ENCODE data around the gene KAZN. TPM values are rescaled to one million over a fixed set of nuclear protein-coding genes. Genes with fewer than 3 reads are reported as not detected.

Gene KAZN
- total RNA-seq, 3 donors from 2014 or later: 12.2 to 16.4 (median 16.2) TPM

GRCh38 chr1:14843525-14843924 is 245.0 kb downstream of the KAZN start:
- Histone ChIP-seq H3K4me1 (no peaks in the 10 kb centered on the region), H3K27ac (no peak overlapping the region), H3K27me3 (no peaks in the 10 kb centered on the region), H3K9me3 (peaks cover 17 to 21% of the 10 kb centered on the region in 2 donors), H3K4me3 (no peak overlapping the region), H3K36me3 (no peaks in the 10 kb centered on the region)
- TF ChIP-seq POLR2AphosphoS5 (IDR thresholded peaks at IDR 0.05): no peak
- TF ChIP-seq POLR2A (IDR thresholded peaks at IDR 0.05): no peak
- no peak for TF ChIP-seq CTCF (IDR thresholded peaks at IDR 0.05)
- intact Hi-C loops (cut with DNase I; ENCODE audit: low total_unique reads): loop anchor here (5.0 kb wide), 1 partner anchor 571 kb away; no protein-coding TSS in a partner anchor
- DNase-seq (ENCODE audit: low spot score in 2 of 2): no peak

GRCh38 chr1:14844356-14844755 is 245.9 kb downstream of the KAZN start:
- no peak for TF ChIP-seq CTCF (IDR thresholded peaks at IDR 0.05)
- TF ChIP-seq POLR2AphosphoS5 (IDR thresholded peaks at IDR 0.05): no peak
- no peak for TF ChIP-seq POLR2A (IDR thresholded peaks at IDR 0.05)
- H3K27me3 ChIP-seq: no peaks in the 10 kb centered on the region
- no peaks in the 10 kb centered on the region for H3K4me1 ChIP-seq
- intact Hi-C loops (cut with DNase I; ENCODE audit: low total_unique reads): loop anchor here (5.0 kb wide), 1 partner anchor 572 kb away; no protein-coding TSS in a partner anchor
- H3K4me3 ChIP-seq: no peak overlapping the region
- H3K9me3 ChIP-seq: peaks cover 17 to 21% of the 10 kb centered on the region in 2 donors
- H3K36me3 ChIP-seq: no peaks in the 10 kb centered on the region
- no peak for DNase-seq (ENCODE audit: low spot score in 2 of 2)
- H3K27ac ChIP-seq: no peak overlapping the region

GRCh38 chr1:14844923-14845617 is 246.6 kb downstream of the KAZN start:
- no peaks in the 10 kb centered on the region for H3K27me3 ChIP-seq

GRCh38 chr1:14845851-14846250 is 247.4 kb downstream of the KAZN start:
- Histone ChIP-seq H3K4me1 (no peaks in the 10 kb centered on the region), H3K4me3 (no peak overlapping the region), H3K36me3 (no peaks in the 10 kb centered on the region), H3K27ac (no peak overlapping the region), H3K27me3 (no peaks in the 10 kb centered on the region), H3K9me3 (peaks cover 17 to 21% of the 10 kb centered on the region in 2 donors)
- intact Hi-C loops (cut with DNase I; ENCODE audit: low total_unique reads): no loop called here
- TF ChIP-seq POLR2A (IDR thresholded peaks at IDR 0.05) (no peak), POLR2AphosphoS5 (IDR thresholded peaks at IDR 0.05) (no peak), CTCF (IDR thresholded peaks at IDR 0.05) (no peak)
- no peak for DNase-seq (ENCODE audit: low spot score in 2 of 2)

More at GRCh38 chr1:14844923-14845617, 246.6 kb downstream of the KAZN start:
- Histone ChIP-seq H3K4me1 (no peaks in the 10 kb centered on the region), H3K36me3 (no peaks in the 10 kb centered on the region), H3K27ac (no peak overlapping the region), H3K4me3 (no peak overlapping the region), H3K9me3 (peaks cover 17 to 21% of the 10 kb centered on the region in 2 donors)
- intact Hi-C loops (cut with DNase I; ENCODE audit: low total_unique reads): loop anchor here (5.0 kb wide), 1 partner anchor 573 kb away; no protein-coding TSS in a partner anchor
- no peak for DNase-seq (ENCODE audit: low spot score in 2 of 2)
- TF ChIP-seq CTCF (IDR thresholded peaks at IDR 0.05) (no peak), POLR2AphosphoS5 (IDR thresholded peaks at IDR 0.05) (no peak), POLR2A (IDR thresholded peaks at IDR 0.05) (no peak)

- no peak overlapping the region for H3K4me3 ChIP-seq
- DNase-seq (ENCODE audit: low spot score in 2 of 2): no peak
- no peaks in the 10 kb centered on the region for H3K4me1 ChIP-seq
- no peaks in the 10 kb centered on the region for H3K27me3 ChIP-seq
- TF ChIP-seq POLR2AphosphoS5 (IDR thresholded peaks at IDR 0.05) (no peak), CTCF (IDR thresholded peaks at IDR 0.05) (no peak), POLR2A (IDR thresholded peaks at IDR 0.05) (no peak)
- no peak overlapping the region for H3K27ac ChIP-seq
- no peaks in the 10 kb centered on the region for H3K36me3 ChIP-seq
- intact Hi-C loops (cut with DNase I; ENCODE audit: low total_unique reads): no loop called here
- peaks cover 12 to 13% of the 10 kb centered on the region in 2 donors for H3K9me3 ChIP-seq
These were observed 248.2 kb downstream of the KAZN start for GRCh38 chr1:14846688-14847087.
